OCI-LY1 (cell line): Measurements from ENCODE around the gene ZNF346.

ENCODE experiments used
- H2AFZ ChIP-seq: fragments of 200-600 bp; sonication (generic), shearing (Covaris generic); 2 replicates; pipeline ENCODE4 v1.6.0; 2014; ENCODE audit warnings: antibody characterized with exemption, mild to moderate bottlenecking, low read length
- H3F3A ChIP-seq: fragments of 200-600 bp; sonication (generic), shearing (Covaris generic); 2 replicates; pipeline ENCODE4 v1.6.0; 2014; ENCODE audit warnings: mild to moderate bottlenecking, antibody characterized with exemption, low read length, moderate library complexity; ENCODE audit not compliant: insufficient read depth
- H3K27ac ChIP-seq: fragments of 200-600 bp; sonication (generic); 2 replicates; pipeline ENCODE4 v1.5.1; 2014; ENCODE audit warnings: low read length, mixed run types, mild to moderate bottlenecking, low read depth; ENCODE audit not compliant: poor library complexity, severe bottlenecking
- H3K27me3 ChIP-seq: fragments of 200-600 bp; sonication (generic); 2 replicates; pipeline ENCODE4 v1.6.0; 2014; ENCODE audit warnings: antibody characterized with exemption, mild to moderate bottlenecking, low read length, moderate library complexity; ENCODE audit not compliant: insufficient read depth
- H3K36me3 ChIP-seq: fragments of 200-600 bp; sonication (generic); 2 replicates; pipeline ENCODE4 v1.6.1; 2014; ENCODE audit warnings: mild to moderate bottlenecking, antibody characterized with exemption, low read length, moderate library complexity, mixed read lengths; ENCODE audit not compliant: insufficient read depth
- H3K4me1 ChIP-seq: fragments of 200-600 bp; sonication (generic); 2 replicates; pipeline ENCODE4 v1.5.1; 2014; ENCODE audit warnings: mild to moderate bottlenecking, low read length, moderate library complexity; ENCODE audit not compliant: insufficient read depth, severe bottlenecking
- H3K4me2 ChIP-seq: fragments of 200-600 bp; sonication (generic), shearing (Covaris generic); 2 replicates; pipeline ENCODE4 v1.6.1; 2014; ENCODE audit warnings: low read length
- H3K4me3 ChIP-seq: fragments of 200-600 bp; sonication (generic); 2 replicates; pipeline ENCODE4 v1.5.1; 2014; ENCODE audit warnings: low read length, low read depth, mild to moderate bottlenecking, mixed read lengths; ENCODE audit not compliant: poor library complexity, severe bottlenecking
- H3K79me2 ChIP-seq: fragments of 200-600 bp; shearing (Covaris generic); 2 replicates; pipeline ENCODE4 v1.6.1; 2016; ENCODE audit warnings: mixed run types, low read length, mixed read lengths; ENCODE audit not compliant: insufficient read depth
- H3K9ac ChIP-seq: fragments of 200-600 bp; sonication (generic), shearing (Covaris generic); 2 replicates; pipeline ENCODE4 v1.6.1; 2014; ENCODE audit warnings: mild to moderate bottlenecking, low read length, mixed read lengths
- H3K9me2 ChIP-seq: fragments of 200-600 bp; sonication (generic), shearing (Covaris generic); 2 replicates; pipeline ENCODE4 v1.6.1; 2014; ENCODE audit warnings: low read depth, mild to moderate bottlenecking, low read length, mixed read lengths
- H3K9me3 ChIP-seq: fragments of 200-600 bp; shearing (Covaris generic); 2 replicates; pipeline ENCODE4 v1.6.1; 2014; ENCODE audit warnings: low read length, mixed read lengths
- H4K20me1 ChIP-seq: fragments of 200-600 bp; sonication (generic), shearing (Covaris generic); 2 replicates; pipeline ENCODE4 v1.6.0; 2016; ENCODE audit warnings: mild to moderate bottlenecking, low read length; ENCODE audit not compliant: insufficient read depth
- CTCF ChIP-seq: fragments of 200-600 bp; sonication (generic), shearing (Covaris generic); IDR thresholded peaks from 2 replicates; pipeline ENCODE4 v1.5.1; 2017; ENCODE audit warnings: mild to moderate bottlenecking, antibody characterized with exemption, low read length, moderate library complexity, mixed read lengths
- EZH2 ChIP-seq: fragments of 200-600 bp; sonication (generic), shearing (Covaris generic); IDR thresholded peaks from 2 replicates; pipeline ENCODE4 v1.8.0; 2017; ENCODE audit warnings: borderline replicate concordance, mixed run types, mild to moderate bottlenecking, antibody characterized with exemption, low read length, moderate library complexity, mixed read lengths

ZNF346 gene

DNA sequence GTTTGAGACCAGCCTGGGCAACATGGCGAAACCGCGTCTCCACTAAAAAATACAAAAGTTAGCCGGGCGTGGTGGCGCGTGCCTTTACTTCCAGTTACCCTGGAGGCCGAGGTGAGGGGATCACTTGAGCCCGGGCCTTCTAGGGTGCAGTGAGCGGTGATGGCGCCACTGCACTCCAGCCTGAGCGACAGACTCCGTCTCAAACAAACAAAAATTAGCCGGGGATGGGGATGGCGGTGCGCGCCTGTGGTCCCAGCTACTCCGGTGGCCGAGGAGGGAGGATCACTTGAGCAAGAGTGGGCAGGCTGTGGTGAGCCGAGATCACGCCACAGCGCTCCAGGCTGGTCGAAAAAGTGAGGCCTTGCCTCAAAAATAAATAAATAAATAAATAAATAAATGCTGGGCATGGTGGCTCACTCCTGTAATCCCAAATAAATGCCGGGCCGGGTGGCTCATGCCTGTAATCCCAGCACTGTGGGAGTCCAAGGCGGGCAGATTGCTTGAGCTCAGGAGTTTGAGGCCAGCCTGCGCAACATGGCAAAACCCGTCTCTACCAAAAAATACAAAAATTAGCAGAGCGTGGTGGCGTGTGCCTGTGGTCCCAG is 95.0 kb downstream of the ZNF346 start:
- Histone ChIP-seq H3K27me3 (no peaks in the 10 kb centered on the region), H3K4me2 (no peak overlapping the region), H2AFZ (no peak overlapping the region), H3K9ac (no peak overlapping the region), H3K9me2 (no peaks in the 10 kb centered on the region), H3K79me2 (no peaks in the 10 kb centered on the region), H3F3A (no peaks in the 10 kb centered on the region), H3K36me3 (no peaks in the 10 kb centered on the region), H3K4me3 (no peak overlapping the region), H3K9me3 (no peaks in the 10 kb centered on the region), H3K4me1 (peaks cover 21% of the 10 kb centered on the region), H3K27ac (no peak overlapping the region), H4K20me1 (no peaks in the 10 kb centered on the region)
- TF ChIP-seq EZH2, result no peak
- TF ChIP-seq CTCF, result no peak

DNA sequence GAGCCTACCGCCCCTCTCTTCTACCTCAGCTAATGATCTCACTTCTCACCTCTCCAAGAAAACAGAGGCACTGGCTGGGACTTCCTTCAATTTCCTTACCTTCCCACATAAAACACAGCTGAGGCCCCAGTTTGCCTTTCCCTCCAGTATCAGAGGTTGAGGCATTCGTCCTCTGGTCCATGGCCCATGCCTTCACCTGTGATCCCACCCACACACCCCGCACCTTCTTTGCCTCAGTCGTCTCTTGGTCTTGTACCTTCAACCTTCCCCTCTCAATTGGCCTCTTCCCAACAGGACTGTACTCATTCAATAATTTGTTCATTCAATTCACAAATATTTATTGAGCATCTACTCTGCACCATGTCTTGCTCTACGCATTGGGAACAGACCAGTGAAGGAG is 100.1 kb downstream of the ZNF346 start:
- no peak overlapping the region for H3K4me3 ChIP-seq
- peak overlapping the region; percentile 84 for H3K27ac ChIP-seq

GRCh38 chr5:177123789-177124485 is 101.4 kb downstream of the ZNF346 start:
- no peaks in the 10 kb centered on the region; the same call in 1 of the 2 replicates for H3F3A ChIP-seq
- peak overlapping the region; percentile 91; the same call in 1 of the 2 replicates for H2AFZ ChIP-seq
- no peaks in the 10 kb centered on the region for H3K27me3 ChIP-seq
- H3K27ac ChIP-seq, result peak overlapping the region; percentile 84
- H4K20me1 ChIP-seq, result no peaks in the 10 kb centered on the region
- H3K9me2 ChIP-seq, result no peaks in the 10 kb centered on the region
- no peaks in the 10 kb centered on the region for H3K36me3 ChIP-seq
- peak overlapping the region; percentile 40; the same call in 1 of the 2 replicates for H3K9ac ChIP-seq
- TF ChIP-seq EZH2 (no peak), CTCF (no peak)
- peak overlapping the region; percentile 34 for H3K4me3 ChIP-seq
- peak overlapping the region; percentile 66 for H3K4me2 ChIP-seq
- no peaks in the 10 kb centered on the region for H3K9me3 ChIP-seq
- no peaks in the 10 kb centered on the region for H3K79me2 ChIP-seq
- peaks cover 23% of the 10 kb centered on the region for H3K4me1 ChIP-seq

More for the DNA sequence above, 100.1 kb downstream of the ZNF346 start:
- TF ChIP-seq EZH2 (no peak), CTCF (no peak)
- Histone ChIP-seq H2AFZ (no peak overlapping the region), H3K9me2 (no peaks in the 10 kb centered on the region), H4K20me1 (no peaks in the 10 kb centered on the region), H3K4me2 (no peak overlapping the region), H3K9ac (no peak overlapping the region), H3K36me3 (no peaks in the 10 kb centered on the region), H3K27me3 (no peaks in the 10 kb centered on the region), H3K9me3 (no peaks in the 10 kb centered on the region), H3F3A (no peaks in the 10 kb centered on the region; the same call in 1 of the 2 replicates), H3K4me1 (peaks cover 23% of the 10 kb centered on the region), H3K79me2 (no peaks in the 10 kb centered on the region)
